A172 (cell line): ENCODE data around the gene LCE3D. TPM values are rescaled to one million over a fixed set of nuclear protein-coding genes. Genes with fewer than 3 reads are reported as not detected.

Source experiments
- total RNA-seq: library from RNA; depleted of rRNA; stranded (reverse); fragments of >200 nt; shearing (Covaris generic); gene quantifications from 2 replicates; pipeline ENCODE4 v1.2.3, GENCODE V29; 2014; rRNA removed

LCE3D gene
- total RNA-seq, 1 experiment from 2014 or later = not detected

Other genes with a start within 250 kb of the LCE3D start
- not detected in 2 replicates for gene FLG2, start 220.5 kb downstream of the LCE3D start, total RNA-seq
- not detected in 2 replicates for gene CRNN, start 166.3 kb downstream of the LCE3D start, total RNA-seq
- gene LCE5A, start 69.7 kb downstream of the LCE3D start, total RNA-seq = not detected in 2 replicates
- gene CRCT1, start 66.0 kb downstream of the LCE3D start, total RNA-seq = not detected in 2 replicates
- not detected in 2 replicates for gene LCE3E, start 13.7 kb downstream of the LCE3D start, total RNA-seq
- not detected in 2 replicates for gene LCE3C, start 19.7 kb upstream of the LCE3D start, total RNA-seq
- not detected in 2 replicates for gene LCE3B, start 33.3 kb upstream of the LCE3D start, total RNA-seq
- gene LCE3A, start 42.6 kb upstream of the LCE3D start, total RNA-seq = not detected in 2 replicates
- gene LCE2D, start 82.9 kb upstream of the LCE3D start, total RNA-seq = not detected in 2 replicates
- gene LCE2C, start 94.8 kb upstream of the LCE3D start, total RNA-seq = not detected in 2 replicates
- gene LCE2B, start 105.6 kb upstream of the LCE3D start, total RNA-seq = not detected in 2 replicates
- gene LCE2A, start 117.8 kb upstream of the LCE3D start, total RNA-seq = not detected in 2 replicates
- gene LCE4A, start 127.6 kb upstream of the LCE3D start, total RNA-seq = not detected in 2 replicates
- gene KPRP, start 177.5 kb upstream of the LCE3D start, total RNA-seq = not detected in 2 replicates
- not detected in 2 replicates for gene LCE1F, start 194.6 kb upstream of the LCE3D start, total RNA-seq
- not detected in 2 replicates for gene LCE1E, start 205.7 kb upstream of the LCE3D start, total RNA-seq
- not detected in 2 replicates for gene LCE1D, start 216.2 kb upstream of the LCE3D start, total RNA-seq
- not detected in 2 replicates for gene LCE1C, start 226.1 kb upstream of the LCE3D start, total RNA-seq
- gene LCE1B, start 231.5 kb upstream of the LCE3D start, total RNA-seq = not detected in 2 replicates
- not detected in 2 replicates for gene LCE1A, start 247.0 kb upstream of the LCE3D start, total RNA-seq